GM12878 (cell line): ENCODE measurements around the gene PTPRD. TPM values are rescaled to one million over a fixed set of nuclear protein-coding genes. Genes with fewer than 3 reads are reported as not detected.

Source experiments
- ATAC-seq: fragments of 200-7000 bp; cut with Tn5 transposase; 3 replicates; pipeline ENCODE4 v1.9.1; 2020; ENCODE audit warnings: mild to moderate bottlenecking, moderate library complexity
- BruUV-seq: library from RNA; stranded (reverse); fragments of 400-500 nt; replicated peaks from 2 replicates; lab custom pipeline; 2021; lab: Mats Ljungman, UMichigan
- CTCF ChIA-PET: fragments of 300-600 bp; sonication (Branson Sonifier 250); formaldehyde crosslinking; extraction: SDS; loops from one replicate; lab custom pipeline; 2021; ENCODE audit warnings: inconsistent platforms; lab: Yijun Ruan, JAX
- POLR2A ChIA-PET: fragments of 350-600 bp; formaldehyde crosslinking; extraction: SDS; loops from one replicate; lab custom pipeline; 2021; ENCODE audit warnings: inconsistent platforms; lab: Charles Lee
- RAD21 ChIA-PET: fragments of 300-600 bp; sonication (Branson Sonifier 250); formaldehyde crosslinking; loops from one replicate; lab custom pipeline; 2023; ENCODE audit warnings: antibody characterized with exemption; ENCODE audit not compliant: unreplicated experiment; lab: Charles Lee
- SMC1A ChIA-PET: fragments of 300-600 bp; sonication (Branson Sonifier 250); formaldehyde crosslinking; loops from one replicate; lab custom pipeline; 2023; ENCODE audit not compliant: unreplicated experiment, uncharacterized antibody; lab: Charles Lee
- DNase-seq: peaks from one replicate; pipeline ENCODE4 v3.0.0-alpha.2; 2011; ENCODE audit warnings: low read depth, low spot score
- FAIRE-seq: peaks from 3 replicates; lab custom pipeline; 2011; peaks lifted over from hg19 to GRCh38; lab: Jason Lieb, UNC
- H2AFZ ChIP-seq: 2 replicates; pipeline ENCODE4 v1.6.0; 2011; ENCODE audit warnings: low read depth, low read length, control low read depth; ENCODE audit not compliant: control insufficient read depth
- H3K27ac ChIP-seq: 2 replicates; pipeline ENCODE4 v1.5.1; 2011; ENCODE audit warnings: control low read depth; ENCODE audit not compliant: control insufficient read depth, insufficient read depth
- H3K27me3 ChIP-seq, 2 experiments: replicated peaks in 1 of 2; 2 replicates each; pipeline versions ENCODE4 v1.6.0 to v1.6.1; 2011; ENCODE audit warnings: low read length in 1 of 2; ENCODE audit not compliant: control insufficient read depth in 2 of 2, insufficient read depth in 2 of 2
- H3K36me3 ChIP-seq, 2 experiments: 2 replicates each; pipeline ENCODE4 v1.5.1; 2011; ENCODE audit warnings: low read length in 1 of 2; ENCODE audit not compliant: control insufficient read depth in 2 of 2, insufficient read depth in 2 of 2
- H3K4me1 ChIP-seq: 2 replicates; pipeline ENCODE4 v1.6.1; 2011; ENCODE audit warnings: mild to moderate bottlenecking, low read length, moderate library complexity, mixed read lengths; ENCODE audit not compliant: control insufficient read depth, insufficient read depth
- H3K4me2 ChIP-seq: 2 replicates; pipeline ENCODE4 v1.6.0; 2011; ENCODE audit warnings: control low read depth; ENCODE audit not compliant: control insufficient read depth, insufficient read depth
- H3K4me3 ChIP-seq: fragments of 200-600 bp; sonication (generic); 2 replicates; pipeline ENCODE4 v1.5.1; 2016
- H3K79me2 ChIP-seq: 2 replicates; pipeline ENCODE4 v1.6.0; 2011; ENCODE audit warnings: low read length; ENCODE audit not compliant: control insufficient read depth, insufficient read depth
- H3K9ac ChIP-seq: 2 replicates; pipeline ENCODE4 v1.8.0; 2011; ENCODE audit warnings: low read length, control low read depth, mixed read lengths; ENCODE audit not compliant: control insufficient read depth, insufficient read depth
- H3K9me3 ChIP-seq: replicated peaks from 3 replicates; pipeline ENCODE4 v1.5.1; 2011; ENCODE audit warnings: mild to moderate bottlenecking, low read length; ENCODE audit not compliant: control insufficient read depth, insufficient read depth
- H4K20me1 ChIP-seq: 2 replicates; pipeline ENCODE4 v1.6.0; 2011; ENCODE audit not compliant: control insufficient read depth, insufficient read depth
- E4F1 ChIP-seq: fragments of 450-650 bp; IDR thresholded peaks from 2 replicates; pipeline ENCODE4 v1.6.1; 2018; ENCODE audit warnings: borderline replicate concordance, mild to moderate bottlenecking; ENCODE audit not compliant: partially characterized antibody
- GABPA ChIP-seq: IDR thresholded peaks from 2 replicates; pipeline ENCODE4 v1.6.1; 2014; ENCODE audit warnings: antibody characterized with exemption, low read depth, mild to moderate bottlenecking, inconsistent platforms
- JUND ChIP-seq: IDR thresholded peaks from 2 replicates; pipeline ENCODE4 v1.6.1; 2012; ENCODE audit warnings: low read depth, mild to moderate bottlenecking, low read length, improper control_type of control experiment, moderate library complexity
- RB1 ChIP-seq: fragments of 450-650 bp; formaldehyde crosslinking; IDR thresholded peaks from 2 replicates; pipeline ENCODE4 v1.6.1; 2017; ENCODE audit warnings: mild to moderate bottlenecking, borderline replicate concordance
- SMAD1 ChIP-seq: fragments of 450-650 bp; IDR thresholded peaks from 2 replicates; pipeline ENCODE4 v1.6.1; 2018; ENCODE audit warnings: mild to moderate bottlenecking, low read depth; ENCODE audit not compliant: partially characterized antibody
- WRNIP1 ChIP-seq: IDR thresholded peaks from 2 replicates; pipeline ENCODE4 v1.6.1; 2011; ENCODE audit warnings: low read depth, low read length, improper control_type of control experiment, borderline replicate concordance
- WGBS: methylation state at CpG from one replicate; pipeline ENCODE4 v1.1.6; 2016; ENCODE audit warnings: low lambda C conversion rate; ENCODE audit not compliant: insufficient replicate concordance, insufficient coverage; ENCODE audit errors: missing lambda C conversion rate; 5-methylcytosine and 5-hydroxymethylcytosine counted together
- in situ Hi-C: fragments of 300-500 bp; cut with MboI; formaldehyde crosslinking; loops from 9 replicates; pipeline ENCODE4 v1.14.3; 2018; ENCODE audit warnings: mixed read lengths
- intact Hi-C: fragments of 100-400 bp; cut with micrococcal nuclease; formaldehyde crosslinking; loops from one replicate; pipeline ENCODE4 v1.14.2; 2022; ENCODE audit not compliant: unreplicated experiment
- polyA plus RNA-seq, 11 experiments: library from polyadenylated mRNA; depleted of rRNA in 4 of 11; unstranded in 6 of 11; stranded (reverse) in 5 of 11; fragments of >200 nt; fragmentation: Nextera tagmentation in 4 of 11; fragmentation: Illumina TruSeq in 1 of 11; extraction: Ambion mirVana in 4 of 11; extraction: Trizol in 1 of 11; gene quantifications; 1 replicate in 1 of 11; 2 replicates in 10 of 11; pipeline versions ENCODE4 v1.2.1 to v1.2.3, GENCODE V29; 2011 to 2016; ENCODE audit warnings: inconsistent platforms in 2 of 11, missing spikeins in 2 of 11, low read depth in 1 of 11
- total RNA-seq, 4 experiments: library from RNA; depleted of rRNA in 3 of 4; stranded (reverse); fragments of >200 nt in 3 of 4; fragmentation: Illumina TruSeq in 1 of 4; extraction: Trizol in 1 of 4; gene quantifications; 2 replicates each; pipeline versions ENCODE4 v1.2.1 to v1.2.3, GENCODE V29; 2013 to 2021

PTPRD gene
- total and polyA plus RNA-seq, 10 of the 15 experiments (the other 5 are each of a cell fraction or from before 2014, with no cell fraction given): under 0.01 to 0.05 (median 0.01) TPM; not detected in 7

DNA sequence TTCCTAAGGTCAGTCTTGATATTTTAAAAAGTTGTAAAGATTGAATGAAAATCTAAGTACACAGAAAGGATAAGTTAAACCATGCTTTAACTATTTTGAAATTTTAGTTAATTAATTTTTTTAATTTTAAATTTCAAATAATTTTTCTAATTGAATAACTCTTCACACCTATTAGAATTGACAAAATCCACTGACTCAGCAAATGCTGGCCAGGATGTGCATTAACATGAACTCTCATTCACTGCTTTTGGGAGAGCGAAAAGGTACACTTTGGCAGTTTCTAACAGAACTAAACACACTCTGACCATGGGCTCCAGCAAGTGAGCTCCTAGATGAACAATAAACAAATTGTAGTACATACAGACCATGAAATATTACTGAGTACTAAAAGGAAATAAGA is 209.5 kb downstream of the PTPRD start:
- WGBS: 45% methylated on average over 1 of the region's 1 CpG
- no peak overlapping the region for H3K4me3 ChIP-seq

DNA sequence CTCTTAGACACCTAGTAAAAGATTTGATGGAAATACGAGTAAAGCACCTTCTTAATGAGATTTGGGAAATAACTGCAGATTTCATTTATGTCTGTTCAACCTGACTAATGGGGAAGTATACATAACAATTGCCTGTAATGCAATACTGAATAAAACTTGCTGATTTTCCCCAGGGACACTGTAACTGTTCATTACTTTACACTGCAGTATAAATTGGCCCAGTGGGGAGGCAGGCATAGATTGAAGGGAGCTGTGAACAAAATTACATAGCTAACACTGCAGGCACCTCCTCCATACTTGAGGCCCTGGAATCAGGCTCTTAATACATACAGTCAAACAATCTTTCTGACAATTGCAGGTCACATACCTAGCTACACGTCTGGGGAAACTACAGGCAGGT is 216.2 kb downstream of the PTPRD start:
- ChIA-PET CTCF (no interaction called here), POLR2A (no interaction called here), SMC1A (interaction anchor here (1.4 kb wide), 1 partner anchor 11 kb away, joined by 3 read pairs; no protein-coding TSS in a partner anchor), RAD21 (no interaction called here)
- no peaks in the 10 kb centered on the region for H3K27me3 ChIP-seq
- H2AFZ ChIP-seq: no peak overlapping the region
- no peak overlapping the region for H3K27ac ChIP-seq
- no peak overlapping the region for H3K9ac ChIP-seq
- WGBS: 0% methylated on average over 2 of the region's 2 CpGs
- DNase-seq (no peak), FAIRE-seq (no peak), ATAC-seq (no peak)
- no TSS peak for BruUV-seq
- intact Hi-C loops: no loop called here
- no peaks in the 10 kb centered on the region for H3K36me3 ChIP-seq
- H4K20me1 ChIP-seq: no peaks in the 10 kb centered on the region
- TF ChIP-seq E4F1: no peak
- TF ChIP-seq WRNIP1: no peak
- TF ChIP-seq JUND: no peak
- H3K9me3 ChIP-seq: no peaks in the 10 kb centered on the region
- H3K4me2 ChIP-seq: no peak overlapping the region
- H3K79me2 ChIP-seq: no peaks in the 10 kb centered on the region
- no peaks in the 10 kb centered on the region for H3K4me1 ChIP-seq
- no peak overlapping the region for H3K4me3 ChIP-seq
- in situ Hi-C loops: no loop called here

More for the DNA sequence above, 209.5 kb downstream of the PTPRD start:
- TF ChIP-seq RB1: no peak
- no peak for TF ChIP-seq SMAD1
- no peak for TF ChIP-seq GABPA
- Histone ChIP-seq H3K36me3 (no peaks in the 10 kb centered on the region), H3K27ac (no peak overlapping the region), H3K9me3 (no peaks in the 10 kb centered on the region), H3K4me2 (no peak overlapping the region), H4K20me1 (no peaks in the 10 kb centered on the region), H3K9ac (no peak overlapping the region), H3K27me3 (no peaks in the 10 kb centered on the region), H3K79me2 (no peaks in the 10 kb centered on the region), H3K4me1 (no peaks in the 10 kb centered on the region), H2AFZ (no peak overlapping the region)
- DNase-seq: no peak
- ChIA-PET CTCF (no interaction called here), POLR2A (no interaction called here), RAD21 (no interaction called here), SMC1A (no interaction called here)
- in situ Hi-C loops (no loop called here), intact Hi-C loops (no loop called here)
- no TSS peak for BruUV-seq
- no peak for FAIRE-seq
- no peak for ATAC-seq
